ENCODE results near the gene REV3L.
"Not testable (repeated sequence)": the region's sequence is repeated elsewhere in the genome, so short reads cannot be mapped to it uniquely, and the experiment has no call there.

REV3L gene

GRCh38 chr6:111284356-111284755, 198.7 kb downstream of the REV3L start:
- not testable (repeated sequence) for DNase-seq

- DNase-seq = no peak
Observed at GRCh38 chr6:111283707-111284106, 199.3 kb downstream of the REV3L start.

- no peak for DNase-seq
Observed at GRCh38 chr6:111282515-111282914, 200.5 kb downstream of the REV3L start.

GRCh38 chr6:111280445-111280955, 202.5 kb downstream of the REV3L start:
- DNase-seq = no peak

GRCh38 chr6:111278731-111279130, 204.3 kb downstream of the REV3L start:
- DNase-seq = no peak

GRCh38 chr6:111277819-111278218, 205.2 kb downstream of the REV3L start:
- no peak for DNase-seq

GRCh38 chr6:111276736-111277135, 206.3 kb downstream of the REV3L start:
- no peak for DNase-seq

GRCh38 chr6:111276335-111276734, 206.7 kb downstream of the REV3L start:
- no peak for DNase-seq

GRCh38 chr6:111274593-111275217, 208.3 kb downstream of the REV3L start:
- DNase-seq = no peak

- no peak for DNase-seq
Observed at GRCh38 chr6:111270121-111270520, 212.9 kb downstream of the REV3L start.

- no peak for DNase-seq
Observed at GRCh38 chr6:111269401-111269970, 213.5 kb downstream of the REV3L start.

GRCh38 chr6:111267764-111268333, 215.2 kb downstream of the REV3L start:
- DNase-seq = no peak

- no peak for DNase-seq
Observed at GRCh38 chr6:111266276-111266675, 216.7 kb downstream of the REV3L start.

GRCh38 chr6:111265842-111266241, 217.2 kb downstream of the REV3L start:
- no peak for DNase-seq

GRCh38 chr6:111263837-111264236, 219.2 kb downstream of the REV3L start:
- DNase-seq = no peak

GRCh38 chr6:111260570-111261298, 222.3 kb downstream of the REV3L start:
- no peak for DNase-seq

GRCh38 chr6:111259089-111259831, 223.8 kb downstream of the REV3L start:
- peak; percentile 100 for DNase-seq

- no peak for DNase-seq
Observed at GRCh38 chr6:111258615-111259088, 224.4 kb downstream of the REV3L start.

GRCh38 chr6:111258010-111258409, 225.0 kb downstream of the REV3L start:
- no peak for DNase-seq

- no peak for DNase-seq
Observed at GRCh38 chr6:111256646-111257045, 226.4 kb downstream of the REV3L start.

- DNase-seq = not testable (repeated sequence)
Observed at GRCh38 chr6:111255838-111256237, 227.2 kb downstream of the REV3L start.

- no peak for DNase-seq
Observed at GRCh38 chr6:111254779-111255166, 228.2 kb downstream of the REV3L start.
